ENCODE data around the gene NINJ2. TPM values are rescaled to one million over a fixed set of nuclear protein-coding genes. Genes with fewer than 3 reads are reported as not detected.
"Not testable (repeated sequence)": the region's sequence is repeated elsewhere in the genome, so short reads cannot be mapped to it uniquely, and the experiment has no call there.

The NINJ2 gene
- total and polyA plus RNA-seq, 4 experiments from 2014 or later: 3.7 to 30.3 (median 15.0) TPM

GRCh38 chr12:638953-639557 lies 24.2 kb downstream of the NINJ2 start:
- Mint-ChIP-seq H3K36me3 (peaks cover 3 to 9% of the 10 kb centered on the region in 2 donors), H3K4me1 (peaks cover 32 to 60% (median 48%) of the 10 kb centered on the region in 4 donors), H3K4me3 (peak overlapping the region in 6 of 8 donors; percentile 10 to 61 (median 40)), H3K9me3 (no peaks in the 10 kb centered on the region), H3K27ac (peak overlapping the region; percentile 88 to 96 (median 92)), H3K27me3 (no peaks in the 10 kb centered on the region)
- Histone ChIP-seq H3K27me3 (ENCODE audit: insufficient read depth, low read length) (no peaks in the 10 kb centered on the region), H3K9me3 (ENCODE audit: control insufficient read depth in 1 of 2, low read length in 2 of 2) (no peaks in the 10 kb centered on the region), H3K27ac (ENCODE audit: low read depth, low read length) (peak overlapping the region; percentile 30), H3K4me3 (ENCODE audit: low read length in 2 of 2) (no peak overlapping the region), H3K4me1 (ENCODE audit: insufficient read depth, low read length) (peaks cover 52% of the 10 kb centered on the region), H3K36me3 (ENCODE audit: insufficient read depth, low read length) (no peaks in the 10 kb centered on the region)
- intact Hi-C loops (cut with micrococcal nuclease): no loop called here
- no peak for DNase-seq
- ChIA-PET CTCF (ENCODE audit: partially characterized antibody) (interaction anchor here (1.8 kb wide), 1 partner anchor 113 kb away, joined by 13 read pairs; the partner anchor contains the start of gene WNK1), POLR2A (ENCODE audit: partially characterized antibody) (interaction anchor here (1.2 to 1.7 kb wide), 3 partner anchors 9 to 111 kb away, joined by 3 to 11 read pairs (median 3); no protein-coding TSS in a partner anchor)

DNA sequence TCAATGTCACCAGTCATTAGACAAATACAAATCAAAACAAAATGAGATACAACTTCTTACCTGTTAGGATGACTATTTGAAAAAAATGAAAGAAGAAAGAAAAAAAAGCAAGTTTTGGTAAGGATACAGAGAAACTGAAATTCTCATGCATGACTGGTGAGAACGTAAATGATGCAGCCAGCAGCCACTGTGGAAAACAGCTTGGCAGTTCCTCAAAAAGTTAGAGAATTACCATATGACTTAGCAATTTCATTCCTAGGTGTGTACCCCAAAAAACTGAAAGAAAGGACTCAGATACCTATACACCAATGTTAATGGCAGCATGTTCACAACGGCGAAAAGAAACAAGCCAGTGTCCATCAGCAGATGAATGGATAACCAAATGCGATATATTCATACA lies 26.6 kb downstream of the NINJ2 start:
- Histone ChIP-seq H3K4me1 (ENCODE audit: insufficient read depth, low read length) (peaks cover 44% of the 10 kb centered on the region), H3K27me3 (ENCODE audit: insufficient read depth, low read length) (no peaks in the 10 kb centered on the region), H3K4me3 (ENCODE audit: low read length in 2 of 2) (no peak overlapping the region), H3K36me3 (ENCODE audit: insufficient read depth, low read length) (no peaks in the 10 kb centered on the region), H3K9me3 (ENCODE audit: control insufficient read depth in 1 of 2, low read length in 2 of 2) (no peaks in the 10 kb centered on the region), H3K27ac (ENCODE audit: low read depth, low read length) (no peak overlapping the region)
- Mint-ChIP-seq H3K4me3 (no peak overlapping the region), H3K36me3 (peaks cover 0 to 3% of the 10 kb centered on the region in 2 donors), H3K9me3 (no peaks in the 10 kb centered on the region), H3K27ac (peak overlapping the region in 5 of 7 donors; percentile 13 to 74 (median 54)), H3K4me1 (peaks cover 29 to 57% (median 39%) of the 10 kb centered on the region in 4 donors), H3K27me3 (no peaks in the 10 kb centered on the region)
- DNase-seq: no peak
- ChIA-PET POLR2A (ENCODE audit: partially characterized antibody) (no interaction called here), CTCF (ENCODE audit: partially characterized antibody) (interaction anchor here (1.2 kb wide), 1 partner anchor 179 kb away, joined by 5 read pairs; no protein-coding TSS in a partner anchor)
- intact Hi-C loops (cut with micrococcal nuclease): no loop called here

GRCh38 chr12:633731-634130 lies 29.5 kb downstream of the NINJ2 start:
- Histone ChIP-seq H3K36me3 (ENCODE audit: insufficient read depth, low read length) (no peaks in the 10 kb centered on the region), H3K4me3 (ENCODE audit: low read length in 2 of 2) (no peak overlapping the region), H3K4me1 (ENCODE audit: insufficient read depth, low read length) (peaks cover 23% of the 10 kb centered on the region), H3K27ac (ENCODE audit: low read depth, low read length) (no peak overlapping the region), H3K27me3 (ENCODE audit: insufficient read depth, low read length) (no peaks in the 10 kb centered on the region), H3K9me3 (ENCODE audit: control insufficient read depth in 1 of 2, low read length in 2 of 2) (no peaks in the 10 kb centered on the region)
- no peak for DNase-seq
- Mint-ChIP-seq H3K27ac (peak overlapping the region in 5 of 7 donors; percentile 19 to 74 (median 65)), H3K9me3 (no peaks in the 10 kb centered on the region), H3K36me3 (peaks cover 0 to 3% of the 10 kb centered on the region in 2 donors), H3K27me3 (no peaks in the 10 kb centered on the region), H3K4me1 (peaks cover 11 to 42% (median 25%) of the 10 kb centered on the region in 4 donors), H3K4me3 (peak overlapping the region in 1 of 8 donors; percentile 76)
- ChIA-PET CTCF (ENCODE audit: partially characterized antibody) (interaction anchor here (1.2 kb wide), 1 partner anchor 181 kb away, joined by 3 read pairs; no protein-coding TSS in a partner anchor), POLR2A (ENCODE audit: partially characterized antibody) (interaction anchor here (5.6 kb wide), 1 partner anchor 118 kb away, joined by 71 read pairs; the partner anchor contains the start of gene WNK1)
- intact Hi-C loops (cut with micrococcal nuclease): no loop called here

- H3K4me1 ChIP-seq (ENCODE audit: insufficient read depth, low read length): peaks cover 15% of the 10 kb centered on the region
- peak overlapping the region in 6 of 8 donors; percentile 92 to 98 (median 93) for H3K4me3 Mint-ChIP-seq
- H3K36me3 ChIP-seq (ENCODE audit: insufficient read depth, low read length): no peaks in the 10 kb centered on the region
- ChIA-PET CTCF (ENCODE audit: partially characterized antibody) (interaction anchor here (1.2 to 4.5 kb wide), 5 partner anchors 11 to 183 kb away, joined by 3 to 35 read pairs (median 7); partner anchors contain the start of gene WNK1), POLR2A (ENCODE audit: partially characterized antibody) (interaction anchor here (1.0 to 5.6 kb wide), 7 partner anchors 10 to 119 kb away, joined by 3 to 71 read pairs (median 10); partner anchors contain the start of genes NINJ2 and WNK1)
- peaks cover 8 to 36% (median 23%) of the 10 kb centered on the region in 4 donors for H3K4me1 Mint-ChIP-seq
- no peaks in the 10 kb centered on the region for H3K27me3 Mint-ChIP-seq
- peak overlapping the region in 5 of 7 donors; percentile 74 to 99 (median 86) for H3K27ac Mint-ChIP-seq
- H3K4me3 ChIP-seq (ENCODE audit: low read length in 2 of 2): no peak overlapping the region
- H3K9me3 ChIP-seq (ENCODE audit: control insufficient read depth in 1 of 2, low read length in 2 of 2): no peaks in the 10 kb centered on the region
- peak overlapping the region; percentile 76 for H3K27ac ChIP-seq (ENCODE audit: low read depth, low read length)
- intact Hi-C loops (cut with micrococcal nuclease): no loop called here
- H3K9me3 Mint-ChIP-seq: no peaks in the 10 kb centered on the region
- no peak for DNase-seq
- peaks cover 0 to 3% of the 10 kb centered on the region in 2 donors for H3K36me3 Mint-ChIP-seq
- no peaks in the 10 kb centered on the region for H3K27me3 ChIP-seq (ENCODE audit: insufficient read depth, low read length)
These were observed 31.0 kb downstream of the NINJ2 start for GRCh38 chr12:632102-632696.

GRCh38 chr12:630656-631632 lies 32.3 kb downstream of the NINJ2 start:
- ChIA-PET CTCF (ENCODE audit: partially characterized antibody) (interaction anchor here (0.9 to 4.5 kb wide), 10 partner anchors 9 to 184 kb away, joined by 3 to 35 read pairs (median 5); partner anchors contain the start of gene WNK1), POLR2A (ENCODE audit: partially characterized antibody) (interaction anchor here (0.8 to 5.6 kb wide), 25 partner anchors 9 to 318 kb away, joined by 3 to 71 read pairs (median 5); partner anchors contain the start of genes NINJ2, RAD52 and WNK1)
- Mint-ChIP-seq H3K27ac (peak overlapping the region in 5 of 7 donors; percentile 86 to 99 (median 95)), H3K36me3 (peaks cover 0 to 3% of the 10 kb centered on the region in 2 donors), H3K4me3 (peak overlapping the region in 6 of 8 donors; percentile 92 to 98 (median 93)), H3K27me3 (no peaks in the 10 kb centered on the region), H3K9me3 (no peaks in the 10 kb centered on the region), H3K4me1 (peaks cover 4 to 28% (median 18%) of the 10 kb centered on the region in 4 donors)
- Histone ChIP-seq H3K9me3 (ENCODE audit: control insufficient read depth in 1 of 2, low read length in 2 of 2) (no peaks in the 10 kb centered on the region), H3K27me3 (ENCODE audit: insufficient read depth, low read length) (no peaks in the 10 kb centered on the region), H3K4me1 (ENCODE audit: insufficient read depth, low read length) (peaks cover 15% of the 10 kb centered on the region), H3K36me3 (ENCODE audit: insufficient read depth, low read length) (no peaks in the 10 kb centered on the region), H3K4me3 (ENCODE audit: low read length in 2 of 2) (peak overlapping the region in 1 of 2 donors; percentile 68), H3K27ac (ENCODE audit: low read depth, low read length) (peak overlapping the region; percentile 76)
- peak in 3 of 5 donors; percentile 66 to 81 (median 68) for DNase-seq
- intact Hi-C loops (cut with micrococcal nuclease): no loop called here

- H3K4me1 Mint-ChIP-seq: peaks cover 5 to 33% (median 19%) of the 10 kb centered on the region in 4 donors
- H3K9me3 ChIP-seq (ENCODE audit: control insufficient read depth in 1 of 2, low read length in 2 of 2); H3K27ac ChIP-seq (ENCODE audit: low read depth, low read length); intact Hi-C loops (cut with micrococcal nuclease); DNase-seq; H3K27me3 ChIP-seq (ENCODE audit: insufficient read depth, low read length); H3K27ac Mint-ChIP-seq; H3K36me3 Mint-ChIP-seq; H3K27me3 Mint-ChIP-seq; H3K4me3 ChIP-seq (ENCODE audit: low read length in 2 of 2); H3K9me3 Mint-ChIP-seq; H3K36me3 ChIP-seq (ENCODE audit: insufficient read depth, low read length): not testable (repeated sequence)
- H3K4me3 Mint-ChIP-seq: peak overlapping the region in 1 of 8 donors; percentile 49
- peaks cover 15% of the 10 kb centered on the region for H3K4me1 ChIP-seq (ENCODE audit: insufficient read depth, low read length)
- ChIA-PET CTCF (ENCODE audit: partially characterized antibody) (interaction anchor here (4.5 kb wide), 1 partner anchor 123 kb away, joined by 35 read pairs; the partner anchor contains the start of gene WNK1), POLR2A (ENCODE audit: partially characterized antibody) (interaction anchor here (2.6 kb wide), 1 partner anchor 11 kb away, joined by 11 read pairs; no protein-coding TSS in a partner anchor)
These were observed 34.5 kb downstream of the NINJ2 start for GRCh38 chr12:628742-629078.
